Immature natural killer cell (primary cell): ENCODE measurements around the gene MPC1L. TPM values are rescaled to one million over a fixed set of nuclear protein-coding genes. Genes with fewer than 3 reads are reported as not detected.
A peak's percentile ranks its signal among the peaks of the same experiment; 100 is the strongest.

Experiments
- DNase-seq, 3 donors: peaks; one replicate each; pipeline ENCODE4 v3.0.0; 2022; ENCODE audit warnings: mixed read lengths in 1 of 3
- H3K27ac Mint-ChIP-seq, 6 donors: one replicate each; pipeline ENCODE4 v1.8.0; 2020; ENCODE audit warnings: mixed read lengths in 6 of 6, mild to moderate bottlenecking in 5 of 6, inconsistent platforms in 4 of 6, moderate library complexity in 3 of 6
- H3K27me3 Mint-ChIP-seq, 3 donors: one replicate each; pipeline ENCODE4 v1.8.0; 2020 to 2021; ENCODE audit warnings: low read depth in 3 of 3, mild to moderate bottlenecking in 3 of 3, mixed read lengths in 3 of 3, moderate library complexity in 3 of 3, inconsistent platforms in 1 of 3
- H3K36me3 Mint-ChIP-seq, 3 donors: one replicate each; pipeline ENCODE4 v1.8.0; 2020; ENCODE audit warnings: mixed read lengths in 3 of 3, inconsistent platforms in 2 of 3, mild to moderate bottlenecking in 2 of 3
- H3K4me1 Mint-ChIP-seq, 2 donors: one replicate each; pipeline ENCODE4 v1.8.0; 2020; ENCODE audit warnings: inconsistent platforms in 2 of 2, mild to moderate bottlenecking in 2 of 2, mixed read lengths in 2 of 2, moderate library complexity in 1 of 2
- H3K4me3 Mint-ChIP-seq, 5 donors: one replicate each; pipeline ENCODE4 v1.8.0; 2020; ENCODE audit warnings: mild to moderate bottlenecking in 5 of 5, mixed read lengths in 5 of 5, inconsistent platforms in 3 of 5, moderate library complexity in 3 of 5
- H3K9me3 Mint-ChIP-seq, 6 donors: one replicate each; pipeline ENCODE4 v1.8.0; 2020; ENCODE audit warnings: mild to moderate bottlenecking in 6 of 6, mixed read lengths in 6 of 6, inconsistent platforms in 4 of 6, moderate library complexity in 3 of 6
- polyA plus RNA-seq, 3 donors: library from polyadenylated mRNA; unstranded; fragments of 300-500 nt; fragmentation: Illumina TruSeq; gene quantifications; one replicate each; pipeline ENCODE4 v1.2.3, GENCODE V29; 2021

The MPC1L gene
- polyA plus RNA-seq, 3 donors from 2014 or later, result not detected

- peak; percentile 94 to 98 (median 97) for DNase-seq
- Mint-ChIP-seq H3K4me3 (peak within 1 kb of the TSS; percentile 89 to 98 (median 96)), H3K4me1 (peaks cover 38 to 57% of the 10 kb centered on the region in 2 donors), H3K27ac (peak within 1 kb of the TSS; percentile 92 to 99 (median 98)), H3K9me3 (no peaks in the 10 kb centered on the region), H3K36me3 (peaks cover 0 to 8% (median 7%) of the 10 kb centered on the region in 3 donors), H3K27me3 (peaks cover 14 to 23% (median 18%) of the 10 kb centered on the region in 3 donors)
These were observed 24.3 kb downstream of the MPC1L start, which contains the start of gene CXorf38 for GRCh38 chrX:40647307-40648197. Gene CXorf38, minus strand, starts transcription at chrX:40647561. Its CDS starts 41 bp downstream, at chrX:40647520.

GRCh38 chrX:40651620-40652223 is 28.5 kb downstream of the MPC1L start:
- Mint-ChIP-seq H3K4me3 (no peak overlapping the region), H3K4me1 (peaks cover 7 to 21% of the 10 kb centered on the region in 2 donors), H3K9me3 (no peaks in the 10 kb centered on the region), H3K36me3 (peaks cover 4 to 28% (median 27%) of the 10 kb centered on the region in 3 donors), H3K27me3 (peaks cover 6 to 7% (median 7%) of the 10 kb centered on the region in 3 donors), H3K27ac (peak overlapping the region; percentile 9 to 81 (median 23))
- DNase-seq, result peak; percentile 72 to 77 (median 72)

- Mint-ChIP-seq H3K9me3 (no peaks in the 10 kb centered on the region), H3K4me3 (no peak overlapping the region), H3K36me3 (peaks cover 4 to 34% (median 27%) of the 10 kb centered on the region in 3 donors), H3K4me1 (peaks cover 5 to 16% of the 10 kb centered on the region in 2 donors), H3K27ac (peak overlapping the region in 1 of 6 donors; percentile 46), H3K27me3 (peaks cover 1 to 3% (median 2%) of the 10 kb centered on the region in 3 donors)
- no peak for DNase-seq
These were observed 29.4 kb downstream of the MPC1L start for GRCh38 chrX:40652664-40653063.

DNA sequence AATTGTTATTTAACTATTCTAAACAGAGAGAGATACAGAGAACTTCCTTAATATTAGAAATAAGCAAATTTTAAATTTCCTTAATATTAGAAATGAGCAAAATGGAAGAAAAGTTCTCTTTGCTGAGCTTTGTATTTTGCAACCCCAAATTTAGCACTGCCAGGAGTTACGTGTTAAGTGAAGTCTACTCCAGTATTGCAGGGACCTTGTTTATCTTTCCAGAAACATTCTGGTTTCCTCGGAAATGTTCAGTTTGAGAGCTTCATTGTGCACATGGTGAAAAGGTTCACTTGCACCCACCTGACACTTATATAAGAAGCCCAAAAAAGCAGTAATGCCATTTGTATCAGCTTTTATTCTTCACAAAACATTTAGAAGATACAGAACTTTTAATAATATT is 30.3 kb downstream of the MPC1L start:
- Mint-ChIP-seq H3K9me3 (no peaks in the 10 kb centered on the region), H3K4me3 (no peak overlapping the region), H3K27me3 (no peaks in the 10 kb centered on the region), H3K36me3 (peaks cover 4 to 34% (median 27%) of the 10 kb centered on the region in 3 donors), H3K27ac (no peak overlapping the region), H3K4me1 (peaks cover 1 to 7% of the 10 kb centered on the region in 2 donors)
- DNase-seq, result no peak

DNA sequence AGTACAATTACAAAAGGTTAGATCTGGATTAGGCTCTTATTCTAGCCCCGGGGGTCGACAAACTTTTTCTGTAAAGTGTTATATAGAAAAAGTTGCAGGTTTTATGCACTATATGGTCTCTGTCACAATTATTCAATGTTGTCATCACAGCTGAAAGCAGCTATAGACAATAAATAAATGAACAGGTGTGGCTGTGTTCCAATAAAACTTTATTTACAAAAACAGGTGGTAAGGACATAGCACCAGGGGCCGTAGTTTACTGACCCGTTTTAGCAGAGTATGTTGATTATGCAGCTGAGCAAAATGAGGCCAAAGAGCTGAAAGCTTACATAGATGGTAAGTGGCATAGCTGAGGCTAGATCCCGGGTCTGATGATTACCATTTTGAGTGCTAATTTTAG is 37.2 kb downstream of the MPC1L start:
- no peak for DNase-seq
- peaks cover 11 to 38% (median 24%) of the 10 kb centered on the region in 3 donors for H3K36me3 Mint-ChIP-seq
- H3K27ac Mint-ChIP-seq, result peak overlapping the region in 1 of 6 donors; percentile 35
- no peaks in the 10 kb centered on the region for H3K9me3 Mint-ChIP-seq
- no peak overlapping the region for H3K4me3 Mint-ChIP-seq
- H3K27me3 Mint-ChIP-seq, result peaks cover 0 to 8% (median 2%) of the 10 kb centered on the region in 3 donors
- peaks cover 22 to 24% of the 10 kb centered on the region in 2 donors for H3K4me1 Mint-ChIP-seq

- Mint-ChIP-seq H3K36me3 (peaks cover 15 to 45% (median 24%) of the 10 kb centered on the region in 3 donors), H3K27me3 (peaks cover 2 to 8% (median 3%) of the 10 kb centered on the region in 3 donors), H3K4me1 (peaks cover 22 to 24% of the 10 kb centered on the region in 2 donors), H3K9me3 (no peaks in the 10 kb centered on the region), H3K27ac (no peak overlapping the region), H3K4me3 (no peak overlapping the region)
- DNase-seq, result no peak
These were observed 38.3 kb downstream of the MPC1L start for GRCh38 chrX:40661489-40661888.

- peak overlapping the region; percentile 14 to 71 (median 66) for H3K4me3 Mint-ChIP-seq
- H3K9me3 Mint-ChIP-seq, result no peaks in the 10 kb centered on the region
- peaks cover 25 to 53% (median 36%) of the 10 kb centered on the region in 3 donors for H3K36me3 Mint-ChIP-seq
- H3K27ac Mint-ChIP-seq, result peak overlapping the region; percentile 79 to 92 (median 89)
- H3K4me1 Mint-ChIP-seq, result peaks cover 22 to 24% of the 10 kb centered on the region in 2 donors
- peaks cover 3 to 8% (median 3%) of the 10 kb centered on the region in 3 donors for H3K27me3 Mint-ChIP-seq
- DNase-seq, result peak; percentile 71 to 77 (median 72)
These were observed 40.0 kb downstream of the MPC1L start for GRCh38 chrX:40663078-40663740.

DNA sequence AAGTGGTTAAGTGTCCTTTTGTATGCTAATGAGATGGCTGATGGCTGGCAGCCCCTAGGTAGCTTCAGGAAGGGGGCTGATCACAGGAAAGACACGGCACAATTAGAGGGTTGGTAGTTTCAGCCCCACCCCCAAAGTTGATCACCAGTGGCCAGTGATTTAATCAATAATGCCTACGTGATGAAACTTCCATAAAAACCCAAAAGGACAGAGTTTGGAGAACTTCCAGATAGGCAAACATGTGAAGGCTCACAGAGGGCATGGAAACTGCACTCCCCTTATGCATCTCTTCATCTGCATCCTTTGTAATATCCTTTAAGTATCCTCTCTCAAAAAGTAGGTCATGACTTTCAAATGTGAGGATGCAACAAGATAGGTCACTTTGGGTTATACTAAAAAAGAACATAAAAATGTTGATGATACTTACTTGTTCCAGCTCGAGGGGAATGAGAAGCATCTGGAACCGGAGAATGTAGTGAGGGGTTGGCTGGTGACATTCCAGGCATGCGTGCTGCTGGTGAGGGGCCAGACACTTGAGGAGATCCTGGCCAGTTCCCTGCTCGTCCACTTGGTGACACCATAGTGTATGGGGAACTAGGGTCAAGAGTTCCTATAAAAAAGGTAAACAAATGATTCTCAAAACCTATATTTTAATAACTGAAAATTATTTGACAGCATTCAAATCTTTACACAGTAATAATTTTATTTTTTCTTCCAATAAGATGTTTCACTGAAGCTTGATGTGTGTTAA is 40.8 kb downstream of the MPC1L start:
- H3K4me1 Mint-ChIP-seq, result peaks cover 22 to 24% of the 10 kb centered on the region in 2 donors
- peaks cover 25 to 50% (median 40%) of the 10 kb centered on the region in 3 donors for H3K36me3 Mint-ChIP-seq
- H3K27me3 Mint-ChIP-seq, result peaks cover 3 to 8% (median 3%) of the 10 kb centered on the region in 3 donors
- H3K27ac Mint-ChIP-seq, result peak overlapping the region; percentile 79 to 92 (median 89)
- DNase-seq, result no peak
- no peaks in the 10 kb centered on the region for H3K9me3 Mint-ChIP-seq
- H3K4me3 Mint-ChIP-seq, result peak overlapping the region; percentile 14 to 66 (median 42)

GRCh38 chrX:40671126-40671525 is 47.9 kb downstream of the MPC1L start:
- peaks cover 0 to 2% (median 0%) of the 10 kb centered on the region in 3 donors for H3K27me3 Mint-ChIP-seq
- H3K4me3 Mint-ChIP-seq, result no peak overlapping the region
- H3K9me3 Mint-ChIP-seq, result no peaks in the 10 kb centered on the region
- peaks cover 20 to 64% (median 54%) of the 10 kb centered on the region in 3 donors for H3K36me3 Mint-ChIP-seq
- H3K27ac Mint-ChIP-seq, result no peak overlapping the region
- H3K4me1 Mint-ChIP-seq, result no peaks in the 10 kb centered on the region
- no peak for DNase-seq

Other genes starting within 250 kb of the MPC1L start
- 100 to 1,000 TPM; 212 to 252 (median 220) TPM for gene ATP6AP2, start 42.5 kb upstream of the MPC1L start, polyA plus RNA-seq
- gene CXorf38, start 24.1 kb downstream of the MPC1L start, polyA plus RNA-seq, result 10 to 100 TPM; 21.3 to 53.7 (median 51.3) TPM
- gene MED14, start 112.1 kb downstream of the MPC1L start, polyA plus RNA-seq, result 10 to 100 TPM in 1 of 3 donors, 1 to 10 TPM in 2; 5.1 to 15.9 (median 7.1) TPM